NCI-H524 treated with DMSO at 0.1 percent for 48 hours (cell line): Measurements from ENCODE around the gene CPM.

ENCODE experiments used
- DNase-seq: peaks from one replicate; lab custom pipeline; 2025; lab: John Stamatoyannopoulos, UW

CPM gene

GRCh38 chr12:68904351-68904962, 28.5 kb downstream of the CPM start:
- DNase-seq, result no peak

GRCh38 chr12:68903511-68903910, 29.5 kb downstream of the CPM start:
- DNase-seq, result no peak

- no peak for DNase-seq
These were observed 31.4 kb downstream of the CPM start for GRCh38 chr12:68901551-68901950.

- DNase-seq, result no peak
These were observed 31.8 kb downstream of the CPM start for GRCh38 chr12:68901145-68901544.

- no peak for DNase-seq
These were observed 32.7 kb downstream of the CPM start for GRCh38 chr12:68900241-68900640.

GRCh38 chr12:68899251-68899771, 33.7 kb downstream of the CPM start:
- no peak for DNase-seq

- DNase-seq, result no peak
These were observed 36.0 kb downstream of the CPM start for GRCh38 chr12:68896881-68897540.

GRCh38 chr12:68894276-68894855, 38.6 kb downstream of the CPM start:
- no peak for DNase-seq

GRCh38 chr12:68893741-68894140, 39.2 kb downstream of the CPM start:
- no peak for DNase-seq

- no peak for DNase-seq
These were observed 39.8 kb downstream of the CPM start for GRCh38 chr12:68893201-68893600.

GRCh38 chr12:68891141-68891540, 41.8 kb downstream of the CPM start:
- no peak for DNase-seq

GRCh38 chr12:68890701-68891113, 42.3 kb downstream of the CPM start:
- no peak for DNase-seq

- DNase-seq, result no peak
These were observed 44.7 kb downstream of the CPM start for GRCh38 chr12:68888243-68888642.

GRCh38 chr12:68887641-68888040, 45.3 kb downstream of the CPM start:
- DNase-seq, result no peak

- no peak for DNase-seq
These were observed 46.1 kb downstream of the CPM start for GRCh38 chr12:68886636-68887572.

GRCh38 chr12:68885381-68885780, 47.6 kb downstream of the CPM start:
- DNase-seq, result no peak

GRCh38 chr12:68884251-68884650, 48.7 kb downstream of the CPM start:
- DNase-seq, result no peak

- DNase-seq, result no peak
These were observed 49.8 kb downstream of the CPM start for GRCh38 chr12:68883151-68883550.

GRCh38 chr12:68882251-68882964, 50.6 kb downstream of the CPM start:
- DNase-seq, result no peak

GRCh38 chr12:68880660-68881325, 52.2 kb downstream of the CPM start:
- DNase-seq, result no peak

GRCh38 chr12:68878846-68879245, 54.1 kb downstream of the CPM start:
- no peak for DNase-seq
